GM23338 (cell line): ENCODE measurements around the gene CHST14. TPM values are rescaled to one million over a fixed set of nuclear protein-coding genes. Genes with fewer than 3 reads are reported as not detected.

Experiments used
- ATAC-seq: fragments of 200-7000 bp; cut with Tn5 transposase; 3 replicates; pipeline ENCODE4 v1.9.1; 2020
- DNase-seq: peaks from one replicate; pipeline ENCODE4 v3.0.0-alpha.2; 2015; ENCODE audit warnings: low spot score
- H2AFZ ChIP-seq: fragments of 200-600 bp; sonication (generic); 2 replicates; pipeline ENCODE4 v1.8.0; 2016; ENCODE audit warnings: antibody characterized with exemption, mild to moderate bottlenecking, moderate library complexity
- H3F3A ChIP-seq: fragments of 200-600 bp; sonication (generic); replicated peaks from 2 replicates; pipeline ENCODE4 v1.8.0; 2017; ENCODE audit warnings: antibody characterized with exemption, mixed run types, low read depth
- H3K27ac ChIP-seq: fragments of 200-600 bp; sonication (generic); 2 replicates; pipeline ENCODE4 v1.6.1; 2016; ENCODE audit warnings: low read depth
- H3K27me3 ChIP-seq: fragments of 200-600 bp; sonication (generic); 2 replicates; pipeline ENCODE4 v1.8.0; 2016; ENCODE audit warnings: mild to moderate bottlenecking, mixed run types, moderate library complexity; ENCODE audit not compliant: insufficient read depth
- H3K36me3 ChIP-seq: fragments of 200-600 bp; sonication (generic); 2 replicates; pipeline ENCODE4 v1.8.0; 2016; ENCODE audit warnings: mild to moderate bottlenecking; ENCODE audit not compliant: insufficient read depth
- H3K4me1 ChIP-seq: fragments of 200-600 bp; sonication (generic); 2 replicates; pipeline ENCODE4 v1.8.0; 2016; ENCODE audit warnings: mild to moderate bottlenecking, moderate library complexity; ENCODE audit not compliant: insufficient read depth
- H3K4me2 ChIP-seq: fragments of 200-600 bp; sonication (generic); 2 replicates; pipeline ENCODE4 v1.7.1; 2017; ENCODE audit warnings: mixed run types
- H3K4me3 ChIP-seq: fragments of 200-600 bp; sonication (generic); 2 replicates; pipeline ENCODE4 v1.6.1; 2016; ENCODE audit warnings: mixed run types
- H3K79me2 ChIP-seq: fragments of 200-600 bp; sonication (generic); replicated peaks from 2 replicates; pipeline ENCODE4 v1.8.0; 2017; ENCODE audit warnings: mild to moderate bottlenecking; ENCODE audit not compliant: insufficient read depth
- H3K9me2 ChIP-seq: fragments of 200-600 bp; sonication (generic); 2 replicates; pipeline ENCODE4 v1.8.0; 2017; ENCODE audit not compliant: insufficient read depth
- H4K20me1 ChIP-seq: fragments of 200-600 bp; sonication (generic); replicated peaks from 2 replicates; pipeline ENCODE4 v1.8.0; 2017; ENCODE audit warnings: mild to moderate bottlenecking; ENCODE audit not compliant: insufficient read depth
- H3K27ac Mint-ChIP-seq: 2 replicates; pipeline ENCODE4 v1.8.0; 2020; ENCODE audit warnings: inconsistent platforms, mild to moderate bottlenecking, moderate library complexity, mixed read lengths
- H3K27me3 Mint-ChIP-seq: 3 replicates; pipeline ENCODE4 v1.8.0; 2022; ENCODE audit warnings: low read depth, mild to moderate bottlenecking, moderate library complexity, mixed read lengths, inconsistent platforms; ENCODE audit not compliant: insufficient read depth, poor library complexity
- H3K36me3 Mint-ChIP-seq: 3 replicates; pipeline ENCODE4 v1.8.0; 2021; ENCODE audit warnings: low read depth, mild to moderate bottlenecking, inconsistent platforms, moderate library complexity, mixed read lengths
- H3K4me1 Mint-ChIP-seq: 3 replicates; pipeline ENCODE4 v1.8.0; 2020; ENCODE audit warnings: mild to moderate bottlenecking, inconsistent platforms, mixed read lengths
- H3K4me3 Mint-ChIP-seq: 3 replicates; pipeline ENCODE4 v1.8.0; 2021; ENCODE audit warnings: moderate library complexity, mild to moderate bottlenecking, inconsistent platforms, mixed read lengths
- H3K9me3 Mint-ChIP-seq: 3 replicates; pipeline ENCODE4 v1.8.0; 2020; ENCODE audit warnings: moderate library complexity, mild to moderate bottlenecking, inconsistent platforms, mixed read lengths
- CREB1 ChIP-seq: fragments of 250-450 bp; sonication (Bioruptor Pico); IDR thresholded peaks from 2 replicates; pipeline ENCODE4 v1.5.0; 2020; ENCODE audit warnings: low read depth, mild to moderate bottlenecking, moderate library complexity
- CTCF ChIP-seq, 2 experiments: fragments of 200-600 bp in 1 of 2; sonication (generic) in 1 of 2; conservative IDR thresholded peaks; 2 replicates each; pipeline versions ENCODE4 v1.5.1 to v1.6.1; 2016 to 2017; ENCODE audit warnings: antibody characterized with exemption in 2 of 2, low read depth in 2 of 2, mild to moderate bottlenecking in 2 of 2, moderate library complexity in 1 of 2
- EZH2phosphoT487 ChIP-seq: fragments of 200-600 bp; sonication (generic); IDR thresholded peaks from one replicate; pipeline ENCODE4 v1.8.1; 2018; ENCODE audit warnings: antibody characterized with exemption; ENCODE audit not compliant: unreplicated experiment
- JUNB ChIP-seq: IDR thresholded peaks from one replicate; pipeline ENCODE4 v1.6.1; 2016; ENCODE audit warnings: antibody characterized with exemption; ENCODE audit not compliant: unreplicated experiment
- POLR2AphosphoS5 ChIP-seq: IDR thresholded peaks from 2 replicates; pipeline ENCODE4 v1.6.1; 2016; ENCODE audit warnings: antibody characterized with exemption, low read depth
- REST ChIP-seq: IDR thresholded peaks from one replicate; pipeline ENCODE4 v1.6.1; 2018; ENCODE audit warnings: antibody characterized with exemption; ENCODE audit not compliant: unreplicated experiment
- ZNF114 ChIP-seq: fragments of 250-450 bp; sonication (Bioruptor Pico); IDR thresholded peaks from 2 replicates; pipeline ENCODE4 v1.5.0; 2020; ENCODE audit warnings: mild to moderate bottlenecking, moderate library complexity
- ZNF462 ChIP-seq: fragments of 250-450 bp; sonication (Bioruptor Pico); IDR thresholded peaks from 2 replicates; pipeline ENCODE4 v1.5.0; 2020; ENCODE audit warnings: mild to moderate bottlenecking, moderate library complexity
- polyA plus RNA-seq: library from polyadenylated mRNA; unstranded; fragments of >200 nt; fragmentation: Nextera tagmentation; extraction: Ambion mirVana; gene quantifications from 2 replicates; pipeline ENCODE4 v1.2.1, GENCODE V29; 2016
- total RNA-seq: library from RNA; depleted of rRNA; stranded (reverse); fragments of >200 nt; shearing (Covaris generic); gene quantifications from 2 replicates; pipeline ENCODE4 v1.2.3, GENCODE V29; 2014

CHST14 gene
- total and polyA plus RNA-seq, 2 experiments from 2014 or later, result 8.4 to 15.6 TPM

GRCh38 chr15:40450047-40450446 is 20.7 kb upstream of the CHST14 start:
- H3K4me1 ChIP-seq, result peaks cover 58% of the 10 kb centered on the region
- Mint-ChIP-seq H3K4me1 (peaks cover 73% of the 10 kb centered on the region), H3K36me3 (peaks cover 27% of the 10 kb centered on the region; the same call in 2 of the 3 replicates), H3K27ac (no peak overlapping the region), H3K27me3 (peaks cover 25% of the 10 kb centered on the region), H3K4me3 (no peak overlapping the region; the same call in 2 of the 3 replicates), H3K9me3 (no peaks in the 10 kb centered on the region)
- H4K20me1 ChIP-seq, result peaks cover 74% of the 10 kb centered on the region
- peak overlapping the region; percentile 43; the same call in 1 of the 2 replicates for H3K4me2 ChIP-seq
- H3K4me3 ChIP-seq, result no peak overlapping the region
- DNase-seq (no peak), ATAC-seq (no peak)
- no peaks in the 10 kb centered on the region for H3F3A ChIP-seq
- no peak for TF ChIP-seq CREB1
- no peak overlapping the region for H3K27ac ChIP-seq
- H2AFZ ChIP-seq, result no peak overlapping the region
- H3K9me2 ChIP-seq, result no peaks in the 10 kb centered on the region
- no peaks in the 10 kb centered on the region for H3K36me3 ChIP-seq
- H3K27me3 ChIP-seq, result no peaks in the 10 kb centered on the region
- peaks cover 100% of the 10 kb centered on the region for H3K79me2 ChIP-seq

- Histone ChIP-seq H2AFZ (no peak overlapping the region), H3K4me1 (peaks cover 48% of the 10 kb centered on the region), H3K79me2 (peaks cover 100% of the 10 kb centered on the region), H3K4me2 (peak overlapping the region; percentile 32; the same call in 1 of the 2 replicates), H3K4me3 (no peak overlapping the region), H3K27me3 (no peaks in the 10 kb centered on the region), H3K9me2 (no peaks in the 10 kb centered on the region), H3K27ac (peak overlapping the region; percentile 69), H3K36me3 (no peaks in the 10 kb centered on the region), H4K20me1 (peaks cover 58% of the 10 kb centered on the region), H3F3A (no peaks in the 10 kb centered on the region)
- peaks cover 73% of the 10 kb centered on the region for H3K4me1 Mint-ChIP-seq
- peaks cover 27% of the 10 kb centered on the region for H3K27me3 Mint-ChIP-seq
- ATAC-seq (no peak), DNase-seq (no peak)
- no peaks in the 10 kb centered on the region for H3K9me3 Mint-ChIP-seq
- no peak overlapping the region; the same call in 2 of the 3 replicates for H3K4me3 Mint-ChIP-seq
- H3K36me3 Mint-ChIP-seq, result peaks cover 21% of the 10 kb centered on the region; the same call in 2 of the 3 replicates
- no peak overlapping the region; the same call in none of the 2 replicates for H3K27ac Mint-ChIP-seq
- TF ChIP-seq REST, result no peak
- no peak for TF ChIP-seq CREB1
- no peak for TF ChIP-seq EZH2phosphoT487
- no peak for TF ChIP-seq ZNF462
- no peak for TF ChIP-seq ZNF114 (CRISPR knock-in tag)
- TF ChIP-seq CTCF (conservative IDR thresholded peaks at IDR 0.05; ENCODE audit: low read depth in 2 of 2), result no peak
- TF ChIP-seq JUNB, result no peak
- TF ChIP-seq POLR2AphosphoS5, result no peak
Measured at GRCh38 chr15:40451527-40452158, 19.1 kb upstream of the CHST14 start.
